ENCODE data around the gene TFE3. TPM values are rescaled to one million over a fixed set of nuclear protein-coding genes. Genes with fewer than 3 reads are reported as not detected.

Gene TFE3
- polyA plus RNA-seq, 12 donors = 18.0 to 39.7 (median 20.6) TPM; not detected in 1

DNA sequence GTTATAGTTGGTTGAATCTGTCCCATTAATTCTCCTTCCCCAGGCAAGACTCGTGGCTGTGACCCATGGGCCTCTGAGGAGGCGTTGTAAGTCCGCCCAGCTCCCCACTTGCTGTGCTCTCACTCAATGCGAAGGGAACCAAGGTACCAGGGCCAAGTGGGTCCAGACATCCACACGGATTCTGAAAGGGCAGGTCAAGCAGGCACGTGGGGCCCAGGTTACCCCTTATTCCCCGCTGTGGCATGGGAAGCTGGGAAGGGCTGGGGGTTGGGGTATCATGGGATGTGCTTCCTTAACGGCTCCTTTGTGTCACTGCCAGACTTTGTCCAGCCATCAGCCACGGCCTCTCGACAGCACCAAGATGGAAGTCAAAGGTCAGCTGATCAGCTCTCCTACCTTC, 18.8 kb upstream of the TFE3 start:
- DNase-seq = no peak

GRCh38 chrX:49061490-49061889, 18.3 kb upstream of the TFE3 start:
- DNase-seq = no peak

- no peak for DNase-seq
Observed at GRCh38 chrX:49060914-49061313, 17.8 kb upstream of the TFE3 start.

DNA sequence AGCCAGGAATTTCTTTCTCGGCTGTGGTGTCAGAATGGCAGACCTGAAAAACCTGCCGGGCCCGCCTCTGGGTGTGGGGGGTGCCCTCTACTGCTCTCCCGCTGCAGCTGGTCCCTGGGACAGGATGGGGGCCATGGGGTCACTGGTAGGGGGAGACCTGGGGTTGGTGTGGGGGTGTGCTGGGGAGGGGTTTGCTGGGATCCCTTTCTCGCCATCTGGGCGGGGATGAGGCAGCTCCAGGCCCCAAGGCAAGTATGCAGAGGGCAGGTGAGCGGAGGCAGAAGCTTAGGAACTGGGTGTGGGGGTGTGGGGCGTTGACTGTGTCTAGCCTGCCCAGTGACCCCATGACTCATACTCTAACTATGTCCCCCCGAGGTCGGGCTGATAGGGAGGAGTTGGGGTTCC, 16.5 kb upstream of the TFE3 start:
- no peak for DNase-seq

DNA sequence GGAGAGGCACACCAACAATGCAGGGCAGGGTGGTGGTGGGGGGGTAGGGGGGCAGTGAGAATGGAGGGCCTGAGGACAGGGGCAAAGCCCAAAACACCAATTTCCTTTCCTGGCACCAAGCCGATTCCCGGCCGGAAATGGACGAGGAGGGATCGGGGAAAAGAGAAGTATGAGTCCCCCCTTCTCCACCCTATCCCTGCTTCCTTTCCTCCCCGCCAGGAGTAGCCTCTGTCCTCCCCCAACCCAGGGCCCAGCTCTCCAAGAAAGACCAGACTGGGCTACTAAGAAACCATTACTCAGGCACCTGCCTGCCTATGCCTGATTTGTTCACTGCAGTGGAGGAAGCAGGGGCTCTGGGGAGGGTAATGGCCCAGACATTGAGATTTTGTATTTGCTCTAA, 16.0 kb upstream of the TFE3 start:
- no peak for DNase-seq

GRCh38 chrX:49058794-49059193, 15.6 kb upstream of the TFE3 start, which contains the start of gene CCDC120:
Gene CCDC120, plus strand, starts transcription at chrX:49058999. Its CDS starts 3,043 bp downstream, at chrX:49062042.
- DNase-seq = no peak

GRCh38 chrX:49054073-49054762, 11.1 kb upstream of the TFE3 start:
- no peak for DNase-seq

DNA sequence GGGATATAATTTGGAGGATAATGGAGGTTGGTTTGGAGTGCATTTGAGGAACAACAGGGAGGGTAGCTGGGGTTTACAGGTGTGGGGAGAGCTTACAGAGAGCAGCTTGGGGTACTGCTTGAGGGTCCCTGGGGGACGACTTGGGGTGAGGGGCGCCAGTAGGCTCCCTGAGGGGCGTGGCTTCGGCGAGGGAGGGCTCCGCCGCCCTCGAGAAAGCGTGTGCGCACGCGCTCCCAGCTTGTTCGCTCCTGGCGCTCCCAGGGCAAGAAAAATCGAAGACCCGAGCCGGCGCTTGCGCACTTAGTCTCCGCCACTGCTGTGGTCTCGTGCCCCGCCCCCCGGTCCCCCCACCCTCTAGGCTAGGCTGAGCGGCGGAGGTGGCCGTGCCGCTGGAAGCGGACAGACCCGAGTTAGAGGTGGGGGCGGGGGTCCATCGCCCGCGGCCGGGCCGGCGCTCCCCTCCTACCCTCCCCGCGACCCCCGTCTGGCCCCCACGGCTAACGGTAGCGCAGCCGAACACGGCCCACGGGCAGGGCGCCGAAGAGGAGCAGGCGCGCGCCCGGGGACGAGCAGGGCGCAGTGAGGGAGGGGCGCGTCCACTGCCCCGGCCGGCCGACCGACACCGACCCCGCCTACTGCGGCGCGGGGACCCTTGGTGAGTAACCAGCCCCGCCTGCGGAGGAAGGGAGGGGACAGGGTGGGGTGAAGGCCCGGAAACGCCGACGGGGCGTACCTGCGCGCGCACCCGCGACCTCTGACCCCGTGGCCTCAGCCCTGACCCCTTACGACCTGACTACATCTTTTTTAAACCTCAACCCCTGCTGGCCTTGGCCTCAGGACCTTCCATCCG, 10.3 kb upstream of the TFE3 start:
- peak; percentile 69 for DNase-seq

DNA sequence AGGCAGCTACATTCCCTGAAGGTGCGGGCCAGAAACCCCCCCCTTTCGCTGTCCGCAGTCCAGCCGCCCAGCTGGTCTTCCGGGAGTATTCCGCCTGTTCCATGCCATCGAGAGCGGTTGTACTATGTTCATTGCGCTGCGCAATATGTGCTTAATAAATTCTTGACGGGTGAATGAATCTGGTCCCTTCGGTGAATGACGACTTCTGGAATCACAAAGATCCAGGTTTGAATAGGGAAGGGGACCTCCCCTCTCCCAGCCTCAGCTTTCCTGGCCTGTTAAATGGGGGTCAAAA, 777 bp upstream of the TFE3 start:
- no peak for DNase-seq

DNA sequence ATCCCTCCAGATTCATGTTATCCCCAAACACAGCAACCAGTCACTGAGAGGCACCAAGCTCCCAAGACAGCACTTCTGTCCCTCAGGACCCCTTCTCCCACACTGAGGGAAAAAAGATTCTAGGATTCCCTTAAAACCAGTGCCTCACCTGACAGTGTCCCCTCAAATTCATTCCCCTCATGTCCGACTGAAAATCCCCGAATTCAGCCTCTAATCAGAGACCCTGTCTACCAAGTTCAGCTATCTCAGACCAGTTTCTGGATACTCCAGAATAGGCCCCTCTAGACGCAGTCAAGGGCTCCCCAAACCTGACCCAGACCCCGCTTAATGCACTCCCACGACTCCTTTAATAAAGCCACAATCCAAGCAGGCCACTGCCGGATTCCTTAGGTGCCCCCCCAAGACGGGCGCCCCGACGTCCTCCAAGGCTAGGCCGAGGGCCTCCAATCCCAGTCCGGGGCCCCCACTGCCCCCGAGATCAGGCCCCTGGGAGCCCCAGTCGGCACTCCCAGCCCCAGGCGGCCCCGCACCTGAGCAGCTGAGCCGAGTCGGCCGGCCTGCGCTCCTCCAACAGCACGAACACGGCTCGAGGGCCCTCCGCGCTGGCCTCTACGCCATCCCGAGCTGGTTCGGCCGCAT, 457 bp downstream of the TFE3 start:
- DNase-seq = no peak

GRCh38 chrX:49041744-49042580, 1.2 kb downstream of the TFE3 start:
- DNase-seq = no peak

- no peak for DNase-seq
Observed at GRCh38 chrX:49040376-49040955, 2.7 kb downstream of the TFE3 start.

GRCh38 chrX:49039598-49040375, 3.4 kb downstream of the TFE3 start:
- DNase-seq = no peak

DNA sequence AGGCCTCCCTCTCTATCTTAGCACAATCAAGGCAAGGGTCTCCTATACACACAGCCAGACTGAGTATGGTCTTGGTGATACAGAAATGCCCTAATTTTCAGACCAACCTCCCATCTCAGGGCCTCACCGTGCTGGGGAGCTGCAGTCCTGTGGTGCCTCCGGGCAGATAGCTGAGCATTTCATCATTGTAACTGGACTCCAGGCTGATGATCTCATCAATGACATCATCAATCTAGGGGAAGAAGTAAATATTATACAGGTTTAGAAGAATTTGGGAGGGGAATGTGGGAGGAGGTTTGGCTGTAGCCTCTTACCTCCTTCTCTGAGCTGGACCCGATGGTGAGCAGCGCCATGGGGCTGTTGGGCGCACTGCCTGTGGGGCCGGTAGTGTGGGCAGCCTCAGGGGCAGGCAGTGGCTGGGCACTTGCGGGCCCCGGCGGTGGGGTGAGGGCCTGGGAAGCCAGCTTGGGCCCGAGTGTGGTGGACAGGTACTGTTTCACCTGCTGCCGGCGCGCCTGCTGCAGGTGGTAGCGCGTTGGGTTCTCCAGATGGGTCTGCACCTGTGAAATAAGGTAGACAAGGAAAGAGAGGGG, 5.2 kb downstream of the TFE3 start:
- no peak for DNase-seq

GRCh38 chrX:49030283-49030682, 12.9 kb downstream of the TFE3 start:
- DNase-seq = no peak

GRCh38 chrX:49029876-49030275, 13.3 kb downstream of the TFE3 start:
- DNase-seq = no peak

GRCh38 chrX:49019599-49020249, 23.4 kb downstream of the TFE3 start:
- DNase-seq = no peak

DNA sequence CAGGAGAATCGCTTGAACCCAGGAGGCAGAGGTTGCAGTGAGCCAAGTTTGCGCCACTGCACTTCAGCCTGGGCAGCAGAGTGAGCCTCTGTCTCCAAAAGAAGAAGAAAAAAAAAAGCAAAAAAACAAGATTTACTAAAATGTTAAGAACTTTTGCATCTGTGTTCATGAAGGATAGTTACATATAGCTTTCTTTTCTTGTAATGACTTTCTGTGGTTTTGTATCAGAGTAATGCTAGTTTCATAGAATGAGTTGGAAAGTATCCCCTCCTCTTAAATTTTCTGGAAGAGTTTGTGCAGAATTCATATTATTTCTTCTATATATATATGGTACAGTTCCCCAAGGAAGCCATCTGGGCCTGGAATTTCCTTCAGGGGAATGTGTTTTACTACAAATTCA, 24.1 kb downstream of the TFE3 start:
- DNase-seq = no peak

DNA sequence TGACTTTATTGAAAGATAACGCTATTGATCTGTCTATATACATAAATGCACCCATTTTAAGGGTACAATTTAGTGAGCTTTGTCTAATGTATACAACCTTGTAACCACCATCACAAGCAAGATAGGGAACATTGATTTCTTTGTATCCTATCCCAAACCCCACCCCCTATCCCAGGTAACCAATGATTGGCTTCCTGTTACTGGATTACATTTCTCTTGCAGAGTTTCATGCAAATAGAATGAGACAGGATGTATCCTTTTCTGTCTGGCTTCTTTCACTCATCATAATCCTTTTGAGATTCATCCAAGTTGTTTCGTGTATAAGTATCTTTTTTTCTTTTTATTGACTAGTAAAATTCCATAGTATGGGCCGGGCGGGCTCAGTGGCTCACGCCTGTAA, 39.5 kb downstream of the TFE3 start:
- DNase-seq = no peak

All from muscle of arm (tissue), 12 donors.